Myocyte (in vitro differentiated cells): ENCODE measurements around the gene CARNS1. TPM values are rescaled to one million over a fixed set of nuclear protein-coding genes. Genes with fewer than 3 reads are reported as not detected.

Experiments
- DNase-seq: peaks from one replicate; pipeline ENCODE4 v3.0.0-alpha.2; 2012; ENCODE audit warnings: low read depth
- total RNA-seq: library from RNA; depleted of rRNA; stranded (reverse); fragments of >200 nt; gene quantifications from 2 replicates; pipeline ENCODE4 v1.2.3, GENCODE V29; 2014

CARNS1 gene
- total RNA-seq, 1 donor from 2014 or later = 49.7 TPM

- DNase-seq = no peak
These were observed 6.2 kb upstream of the CARNS1 start for GRCh38 chr11:67409261-67409666.

GRCh38 chr11:67409781-67410368, 5.6 kb upstream of the CARNS1 start:
- DNase-seq = no peak

- no peak for DNase-seq
These were observed 5.1 kb upstream of the CARNS1 start for GRCh38 chr11:67410369-67410831.

- no peak for DNase-seq
These were observed 4.3 kb upstream of the CARNS1 start for GRCh38 chr11:67410984-67411784.

- no peak for DNase-seq
These were observed 3.7 kb upstream of the CARNS1 start for GRCh38 chr11:67411785-67412152.

- DNase-seq = no peak
These were observed 2.8 kb upstream of the CARNS1 start for GRCh38 chr11:67412495-67413179.

- DNase-seq = no peak
These were observed 2.1 kb upstream of the CARNS1 start for GRCh38 chr11:67413266-67413849.

- peak; percentile 60 for DNase-seq
These were observed 1.2 kb downstream of the CARNS1 start for GRCh38 chr11:67416416-67417335.

- no peak for DNase-seq
These were observed 1.9 kb downstream of the CARNS1 start for GRCh38 chr11:67417425-67417824.

- DNase-seq = peak; percentile 97
These were observed 3.2 kb downstream of the CARNS1 start for GRCh38 chr11:67418476-67419281.

GRCh38 chr11:67419325-67420049, 4.0 kb downstream of the CARNS1 start:
- no peak for DNase-seq

GRCh38 chr11:67420147-67420645, 4.7 kb downstream of the CARNS1 start:
- no peak for DNase-seq

GRCh38 chr11:67420646-67421429, 5.4 kb downstream of the CARNS1 start:
- peak; percentile 94 for DNase-seq

GRCh38 chr11:67421430-67422031, 6.1 kb downstream of the CARNS1 start:
- no peak for DNase-seq

GRCh38 chr11:67422891-67423290, 7.4 kb downstream of the CARNS1 start:
- DNase-seq = no peak

- DNase-seq = no peak
These were observed 8.0 kb downstream of the CARNS1 start for GRCh38 chr11:67423466-67423865.

GRCh38 chr11:67423891-67424613, 8.6 kb downstream of the CARNS1 start:
- DNase-seq = no peak
